ENCODE data around the gene SLC35G6. TPM values are rescaled to one million over a fixed set of nuclear protein-coding genes. Genes with fewer than 3 reads are reported as not detected.
"Not testable (repeated sequence)": the region's sequence is repeated elsewhere in the genome, so short reads cannot be mapped to it uniquely, and the experiment has no call there.

SLC35G6 gene
- polyA plus RNA-seq: 0.52 TPM
- long read RNA-seq, donor 1: 0 reads
- long read RNA-seq, donor 2, partial matches to known transcripts: 0 of 1 reads
- long read RNA-seq, donor 2, other reads (novel, unspliced or antisense): 0 of 1 reads
- long read RNA-seq, donor 3: 0 reads
- long read RNA-seq, donor 4: 0 reads
- long read RNA-seq, donor 5: 0 reads
- long read RNA-seq, donor 6: 0 reads
- long read RNA-seq, donor 7: 0 reads
- long read RNA-seq, donor 8: 0 reads
- long read RNA-seq, donor 9: 0 reads
- long read RNA-seq, donor 10: 0 reads
- long read RNA-seq, donor 11, partial matches to known transcripts: 0 of 1 reads
- long read RNA-seq, donor 11, other reads (novel, unspliced or antisense): 0 of 1 reads

GRCh38 chr17:7481275-7481674 lies at the start of gene SLC35G6:
Gene SLC35G6 (plus strand): TSS chr17:7481446. CDS start chr17:7481517, 71 bp downstream.
- H3K4me3 ChIP-seq (ENCODE audit: low read length): peak within 1 kb of the TSS; percentile 60
- peak within 1 kb of the TSS; percentile 100 for H3K27ac ChIP-seq (ENCODE audit: low read length)
- not testable (repeated sequence) for H3K27me3 ChIP-seq (ENCODE audit: control insufficient read depth, insufficient read depth, low read length); H3K9me3 ChIP-seq (ENCODE audit: control insufficient read depth, low read depth, low read length); H3K36me3 ChIP-seq (ENCODE audit: control insufficient read depth, insufficient read depth, low read length)
- peak; percentile 65 to 80 for DNase-seq
- WGBS (ENCODE audit: insufficient coverage, low lambda C conversion rate): 68% methylated on average over 4 of the region's 4 CpGs
- H3K4me1 ChIP-seq (ENCODE audit: control insufficient read depth, insufficient read depth, low read length): peaks cover 48% of the 10 kb centered on the region

- peaks cover 10% of the 10 kb centered on the region for H3K4me1 ChIP-seq (ENCODE audit: control insufficient read depth, insufficient read depth, low read length)
- H3K36me3 ChIP-seq (ENCODE audit: control insufficient read depth, insufficient read depth, low read length): no peaks in the 10 kb centered on the region
- H3K4me3 ChIP-seq (ENCODE audit: low read length): no peak overlapping the region
- no peaks in the 10 kb centered on the region for H3K9me3 ChIP-seq (ENCODE audit: control insufficient read depth, low read depth, low read length)
- H3K27me3 ChIP-seq (ENCODE audit: control insufficient read depth, insufficient read depth, low read length): peaks cover 11% of the 10 kb centered on the region
- no peak overlapping the region for H3K27ac ChIP-seq (ENCODE audit: low read length)
- no CpG with 5 or more reads among the region's 11 CpGs for WGBS (ENCODE audit: insufficient coverage, low lambda C conversion rate)
- no peak for DNase-seq
Measured at GRCh38 chr17:7432296-7432695, 49.0 kb upstream of the SLC35G6 start.

GRCh38 chr17:7435676-7436555 lies 45.3 kb upstream of the SLC35G6 start:
- Histone ChIP-seq H3K36me3 (ENCODE audit: control insufficient read depth, insufficient read depth, low read length) (no peaks in the 10 kb centered on the region), H3K27me3 (ENCODE audit: control insufficient read depth, insufficient read depth, low read length) (peaks cover 45% of the 10 kb centered on the region), H3K9me3 (ENCODE audit: control insufficient read depth, low read depth, low read length) (no peaks in the 10 kb centered on the region), H3K4me1 (ENCODE audit: control insufficient read depth, insufficient read depth, low read length) (peaks cover 29% of the 10 kb centered on the region), H3K4me3 (ENCODE audit: low read length) (peak overlapping the region; percentile 40), H3K27ac (ENCODE audit: low read length) (peak overlapping the region; percentile 45)
- peak; percentile 30 to 77 for DNase-seq
- no CpG with 5 or more reads among the region's 49 CpGs for WGBS (ENCODE audit: insufficient coverage, low lambda C conversion rate)

- H3K9me3 ChIP-seq (ENCODE audit: control insufficient read depth, low read depth, low read length): no peaks in the 10 kb centered on the region
- WGBS (ENCODE audit: insufficient coverage, low lambda C conversion rate): no CpG with 5 or more reads among the region's 92 CpGs
- H3K4me1 ChIP-seq (ENCODE audit: control insufficient read depth, insufficient read depth, low read length): peaks cover 29% of the 10 kb centered on the region
- peak; percentile 89 to 91 for DNase-seq
- peaks cover 54% of the 10 kb centered on the region for H3K27me3 ChIP-seq (ENCODE audit: control insufficient read depth, insufficient read depth, low read length)
- H3K36me3 ChIP-seq (ENCODE audit: control insufficient read depth, insufficient read depth, low read length): no peaks in the 10 kb centered on the region
- H3K4me3 ChIP-seq (ENCODE audit: low read length): peak overlapping the region; percentile 40
- H3K27ac ChIP-seq (ENCODE audit: low read length): peak overlapping the region; percentile 45
Measured at GRCh38 chr17:7436556-7437368, 44.5 kb upstream of the SLC35G6 start.

DNA sequence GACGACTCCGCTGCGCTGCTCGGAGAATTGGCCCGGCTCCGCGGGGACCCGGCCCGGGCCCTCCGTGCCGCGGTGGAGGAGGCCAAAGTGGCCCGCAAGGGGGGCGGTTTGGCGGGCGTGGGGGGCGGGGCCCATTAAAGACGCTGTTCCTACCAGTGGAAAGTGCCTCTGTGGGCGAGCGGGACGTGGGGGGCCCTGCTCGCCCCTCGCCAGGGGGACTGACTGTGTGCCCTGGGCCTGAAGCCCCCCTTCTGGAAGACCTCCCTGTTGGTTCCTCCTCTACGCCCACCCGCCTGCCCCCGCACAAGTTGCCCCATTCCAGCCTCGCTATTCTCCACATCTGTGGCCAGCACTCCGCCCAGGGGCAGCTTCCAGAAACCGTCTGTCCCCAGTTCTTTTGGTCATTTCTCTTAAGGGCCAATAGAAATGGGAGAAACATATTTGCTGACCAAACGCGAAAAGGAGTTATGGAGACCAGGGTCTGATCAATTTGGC lies 43.8 kb upstream of the SLC35G6 start:
- no peak overlapping the region for H3K27ac ChIP-seq (ENCODE audit: low read length)
- no peaks in the 10 kb centered on the region for H3K36me3 ChIP-seq (ENCODE audit: control insufficient read depth, insufficient read depth, low read length)
- H3K4me1 ChIP-seq (ENCODE audit: control insufficient read depth, insufficient read depth, low read length): peaks cover 29% of the 10 kb centered on the region
- WGBS (ENCODE audit: insufficient coverage, low lambda C conversion rate): no CpG with 5 or more reads among the region's 31 CpGs
- DNase-seq: no peak
- peak overlapping the region; percentile 33 for H3K4me3 ChIP-seq (ENCODE audit: low read length)
- peaks cover 60% of the 10 kb centered on the region for H3K27me3 ChIP-seq (ENCODE audit: control insufficient read depth, insufficient read depth, low read length)
- no peaks in the 10 kb centered on the region for H3K9me3 ChIP-seq (ENCODE audit: control insufficient read depth, low read depth, low read length)

- H3K4me3 ChIP-seq (ENCODE audit: low read length): peak overlapping the region; percentile 26
- DNase-seq: peak in 1 of 2 donors; percentile 64
- H3K9me3 ChIP-seq (ENCODE audit: control insufficient read depth, low read depth, low read length): no peaks in the 10 kb centered on the region
- H3K36me3 ChIP-seq (ENCODE audit: control insufficient read depth, insufficient read depth, low read length): no peaks in the 10 kb centered on the region
- H3K27me3 ChIP-seq (ENCODE audit: control insufficient read depth, insufficient read depth, low read length): peaks cover 67% of the 10 kb centered on the region
- H3K4me1 ChIP-seq (ENCODE audit: control insufficient read depth, insufficient read depth, low read length): peaks cover 29% of the 10 kb centered on the region
- H3K27ac ChIP-seq (ENCODE audit: low read length): no peak overlapping the region
- WGBS (ENCODE audit: insufficient coverage, low lambda C conversion rate): 22% methylated on average over 7 of the region's 48 CpGs
Measured at GRCh38 chr17:7437950-7438614, 43.2 kb upstream of the SLC35G6 start.

- WGBS (ENCODE audit: insufficient coverage, low lambda C conversion rate): 50% methylated on average over 1 of the region's 11 CpGs
- no peaks in the 10 kb centered on the region for H3K9me3 ChIP-seq (ENCODE audit: control insufficient read depth, low read depth, low read length)
- H3K27ac ChIP-seq (ENCODE audit: low read length): no peak overlapping the region
- peak overlapping the region; percentile 26 for H3K4me3 ChIP-seq (ENCODE audit: low read length)
- H3K27me3 ChIP-seq (ENCODE audit: control insufficient read depth, insufficient read depth, low read length): peaks cover 68% of the 10 kb centered on the region
- DNase-seq: no peak
- peaks cover 29% of the 10 kb centered on the region for H3K4me1 ChIP-seq (ENCODE audit: control insufficient read depth, insufficient read depth, low read length)
- H3K36me3 ChIP-seq (ENCODE audit: control insufficient read depth, insufficient read depth, low read length): no peaks in the 10 kb centered on the region
Measured at GRCh38 chr17:7438656-7439460, 42.4 kb upstream of the SLC35G6 start.

DNA sequence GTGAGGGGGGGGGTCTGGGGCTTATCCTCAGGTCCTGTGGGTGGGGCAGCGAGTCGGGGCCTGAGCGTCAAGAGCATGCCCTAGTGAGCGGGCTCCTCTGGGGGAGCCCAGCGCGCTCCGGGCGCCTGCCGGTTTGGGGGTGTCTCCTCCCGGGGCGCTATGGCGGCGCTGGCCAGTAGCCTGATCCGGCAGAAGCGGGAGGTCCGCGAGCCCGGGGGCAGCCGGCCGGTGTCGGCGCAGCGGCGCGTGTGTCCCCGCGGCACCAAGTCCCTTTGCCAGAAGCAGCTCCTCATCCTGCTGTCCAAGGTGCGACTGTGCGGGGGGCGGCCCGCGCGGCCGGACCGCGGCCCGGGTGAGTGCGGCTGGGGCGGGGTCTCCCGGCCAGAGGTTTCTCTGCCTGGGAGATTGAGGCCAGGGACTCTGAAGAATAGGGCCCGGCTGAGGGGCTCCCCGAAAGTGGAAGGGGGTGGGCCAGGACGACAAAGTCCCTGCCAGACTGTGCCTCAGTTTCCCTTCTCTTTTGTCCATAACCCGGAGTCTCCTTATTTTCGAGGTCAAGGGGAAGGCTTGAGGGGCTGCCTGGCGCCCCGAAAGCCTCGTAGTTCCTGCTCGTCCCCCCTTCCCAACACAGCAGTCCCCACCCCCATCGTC lies 41.7 kb upstream of the SLC35G6 start, which contains the start of gene FGF11:
Gene FGF11, plus strand, starts transcription at position 51 of the 651 bp plus-strand sequence. Its CDS starts 109 bp downstream, at position 160.
- WGBS (ENCODE audit: insufficient coverage, low lambda C conversion rate): no CpG with 5 or more reads among the region's 50 CpGs
- peak in 1 of 2 donors; percentile 30 for DNase-seq
- peaks cover 71% of the 10 kb centered on the region for H3K27me3 ChIP-seq (ENCODE audit: control insufficient read depth, insufficient read depth, low read length)

More for the DNA sequence above, 41.7 kb upstream of the SLC35G6 start, which contains the start of gene FGF11:
- H3K9me3 ChIP-seq (ENCODE audit: control insufficient read depth, low read depth, low read length): no peaks in the 10 kb centered on the region
- no peaks in the 10 kb centered on the region for H3K36me3 ChIP-seq (ENCODE audit: control insufficient read depth, insufficient read depth, low read length)
- H3K27ac ChIP-seq (ENCODE audit: low read length): no peak within 1 kb of the TSS
- H3K4me1 ChIP-seq (ENCODE audit: control insufficient read depth, insufficient read depth, low read length): peaks cover 29% of the 10 kb centered on the region
- peak within 1 kb of the TSS; percentile 36 for H3K4me3 ChIP-seq (ENCODE audit: low read length)
